Heart left ventricle (tissue), 16 donors: ENCODE data around the gene METTL4. TPM values are rescaled to one million over a fixed set of nuclear protein-coding genes. Genes with fewer than 3 reads are reported as not detected.

Experiments used
- ATAC-seq, 4 donors: fragments of 200-7000 bp; cut with Tn5 transposase; one replicate each; pipeline ENCODE4 v1.9.1; 2020 to 2022; ENCODE audit warnings: moderate library complexity in 4 of 4, mild to moderate bottlenecking in 3 of 4, moderate number of reproducible peaks in 1 of 4
- DNase-seq, 5 donors: peaks; one replicate each; pipeline ENCODE4 v3.0.0-alpha.2; 2020
- H3K27ac ChIP-seq, 12 donors: fragments of 200-600 bp; sonication (generic) in 4 of 12; one replicate each; pipeline versions ENCODE4 v1.5.0 to v1.8.0; 2016 to 2022; ENCODE audit warnings: mild to moderate bottlenecking in 2 of 12
- H3K27me3 ChIP-seq, 9 donors: fragments of 200-600 bp; sonication (generic) in 2 of 9; one replicate each; pipeline versions ENCODE4 v1.5.1 to v1.8.0; 2016 to 2022; ENCODE audit warnings: mild to moderate bottlenecking in 3 of 9
- H3K36me3 ChIP-seq, 9 donors: fragments of 200-600 bp; sonication (generic) in 2 of 9; one replicate each; pipeline versions ENCODE4 v1.5.0 to v1.8.0; 2018 to 2022; ENCODE audit warnings: mild to moderate bottlenecking in 2 of 9
- H3K4me1 ChIP-seq, 12 donors: fragments of 200-600 bp; sonication (generic) in 4 of 12; one replicate each; pipeline versions ENCODE4 v1.5.0 to v1.8.0; 2016 to 2022; ENCODE audit warnings: mild to moderate bottlenecking in 3 of 12
- H3K4me3 ChIP-seq, 12 donors: fragments of 200-600 bp; sonication (generic) in 4 of 12; one replicate each; pipeline versions ENCODE4 v1.5.0 to v1.8.0; 2017 to 2022; ENCODE audit warnings: mild to moderate bottlenecking in 9 of 12, moderate library complexity in 4 of 12
- H3K9me3 ChIP-seq, 12 donors: fragments of 200-600 bp; sonication (generic) in 4 of 12; one replicate each; pipeline versions ENCODE4 v1.5.0 to v1.8.0; 2016 to 2022; ENCODE audit warnings: mild to moderate bottlenecking in 1 of 12
- CTCF ChIP-seq, 12 donors: fragments of 200-600 bp; sonication (generic) in 4 of 12; IDR thresholded peaks; one replicate each; pipeline versions ENCODE4 v1.5.0 to v1.8.0; 2018 to 2022; ENCODE audit warnings: antibody characterized with exemption in 12 of 12, mild to moderate bottlenecking in 5 of 12
- POLR2A ChIP-seq, 2 donors: fragments of 450-650 bp; IDR thresholded peaks; one replicate each; pipeline ENCODE4 v1.6.1; 2017; ENCODE audit warnings: antibody characterized with exemption in 2 of 2, mild to moderate bottlenecking in 2 of 2, moderate library complexity in 2 of 2
- WGBS, 4 donors: extraction: QIAGEN DNeasy Blood & Tissue Kit in 2 of 4; methylation state at CpG; one replicate each; pipeline versions ENCODE4 v1.1.5 to v1.1.7; 2013 to 2018; 5-methylcytosine and 5-hydroxymethylcytosine counted together
- intact Hi-C, 10 donors: fragments of 100-400 bp; cut with DNase I; formaldehyde crosslinking; loops; one replicate each; pipeline versions ENCODE4 v1.11.1 to v1.14.2; 2022
- long read RNA-seq, 3 donors: library from polyadenylated mRNA; unstranded; transcript quantifications; one replicate each; pipeline ENCODE4 v2.0.0, GENCODE V29; 2020 to 2021
- polyA plus RNA-seq, 2 donors: library from polyadenylated mRNA; stranded (reverse); fragments of 200-250 nt; gene quantifications; one replicate each; pipeline ENCODE4 v1.2.3, GENCODE V29; 2013
- total RNA-seq, 9 donors: library from RNA; depleted of rRNA in 2 of 9; stranded (reverse); fragments of >200 nt in 2 of 9; fragmentation: NEBNext Ultra II Directional in 3 of 9; extraction: Animal tissue kit (Norgen Biotek cat#: 25700) in 3 of 9; gene quantifications; one replicate each; pipeline versions ENCODE4 v1.1.0 to v1.2.4, GENCODE V29; 2016 to 2023
- donor health status: ischemic (EF 13 %, LVEDD 7.1; RV severe dilation, severe dysfunction).
- donor health status: healthy with polysubstance abuse.
- donor health status: DM: no; HTN: yes; CAD: no.
- donor health status: DM: no; HTN: no; CAD: no.
- donor health status: ischemic (EF 25% LVEDD 6.9; RV normal size, moderate dysfunction).
- donor health status: ischemic (EF 25% LVEDD 5.7; RV mildly dilated, moderate dysfunction).
- donor health status: healthy.
- donor health status: DM: yes; HTN: yes; CAD: no.
- donor health status: ischemic (EF 35%, LVEDD 5.7; RV mildly dilated, moderate dysfunction).
- donor health status: nonischemic (EF 11% LVEDD 7.7; RV severe dilation, severe dysfunction).
- donor health status: DM: yes; HTN: yes; CAD: no.
- donor health status: PGD.
- donor health status: ischemic (EF 29% LVEDD 5.4; RV normal size, mild dysfunction).
- donor health status: nonischemic (EF 23%, LVEDD 6.1; RV moderate dilation, normal function).

Gene METTL4
- 10 to 100 TPM in 1 of 9 donors, 1 to 10 TPM in 8; 4.2 to 10.3 (median 5.8) TPM for total RNA-seq
- 1 to 10 TPM; 3.1 to 6.4 TPM for polyA plus RNA-seq
- long read RNA-seq, donor 1, partial matches to known transcripts = 1 of 4 reads
- long read RNA-seq, donor 1, other reads (novel, unspliced or antisense) = 1 of 4 reads
- long read RNA-seq, donor 2, partial matches to known transcripts = 1 of 7 reads
- long read RNA-seq, donor 2, other reads (novel, unspliced or antisense) = 2 of 7 reads
- long read RNA-seq, donor 3, partial matches to known transcripts = 1 of 2 reads
- long read RNA-seq, donor 3, other reads (novel, unspliced or antisense) = 1 of 2 reads

- ATAC-seq = peak; percentile 90 to 97 (median 94)
- peaks cover 0 to 35% (median 12%) of the 10 kb centered on the region in 12 donors for H3K4me1 ChIP-seq
- no peaks in the 10 kb centered on the region for H3K27me3 ChIP-seq
- intact Hi-C loops = loop anchor here in 7 of 10 donors (1.0 to 5.0 kb wide), 4 partner anchors 76 to 86 kb away; partner anchors contain the start of gene SMCHD1 (in 6 of the 7)
- H3K9me3 ChIP-seq = no peaks in the 10 kb centered on the region
- TF ChIP-seq CTCF (IDR thresholded peaks at IDR 0.05) (no peak), POLR2A (IDR thresholded peaks at IDR 0.05) (peak in 1 of 2 donors; percentile 57)
- peaks cover 0 to 13% (median 5%) of the 10 kb centered on the region in 9 donors for H3K36me3 ChIP-seq
- peak within 1 kb of the TSS; percentile 58 to 96 (median 76) for H3K4me3 ChIP-seq
- DNase-seq = peak; percentile 82 to 91 (median 88)
- 0 to 1% (median 0%) methylated on average over 54 to 55 of the region's 55 CpGs for WGBS, 4 donors
- H3K27ac ChIP-seq = peak within 1 kb of the TSS; percentile 93 to 98 (median 97)
Measured at GRCh38 chr18:2571200-2572170, at the start of gene METTL4, which contains the start of gene NDC80. Gene METTL4, minus strand, starts transcription at chr18:2571505. Its CDS starts 4,289 bp downstream, at chr18:2567216. Gene NDC80, plus strand, starts transcription at chr18:2571557. Its CDS starts 1,429 bp downstream, at chr18:2572986.

- TF ChIP-seq POLR2A (IDR thresholded peaks at IDR 0.05) = no peak
- TF ChIP-seq CTCF (IDR thresholded peaks at IDR 0.05) = no peak
- Histone ChIP-seq H3K27ac (no peak overlapping the region), H3K36me3 (peaks cover 0 to 22% (median 0%) of the 10 kb centered on the region in 9 donors), H3K27me3 (no peaks in the 10 kb centered on the region), H3K4me3 (no peak overlapping the region), H3K9me3 (peaks cover 0 to 8% (median 0%) of the 10 kb centered on the region in 12 donors), H3K4me1 (no peaks in the 10 kb centered on the region)
- DNase-seq (no peak), ATAC-seq (no peak)
- 94 to 97% (median 94%) methylated on average over 4 of the region's 4 CpGs for WGBS, 4 donors
- intact Hi-C loops = no loop called here
Measured at GRCh38 chr18:2618009-2618408, 46.7 kb upstream of the METTL4 start.

GRCh38 chr18:2617401-2617998 is 46.2 kb upstream of the METTL4 start:
- Histone ChIP-seq H3K27ac (no peak overlapping the region), H3K4me3 (no peak overlapping the region), H3K4me1 (no peaks in the 10 kb centered on the region), H3K36me3 (peaks cover 0 to 22% (median 0%) of the 10 kb centered on the region in 9 donors), H3K9me3 (peaks cover 0 to 8% (median 0%) of the 10 kb centered on the region in 12 donors), H3K27me3 (no peaks in the 10 kb centered on the region)
- WGBS, 4 donors = 79 to 94% (median 88%) methylated on average over 4 of the region's 4 CpGs
- TF ChIP-seq POLR2A (IDR thresholded peaks at IDR 0.05) (no peak), CTCF (IDR thresholded peaks at IDR 0.05) (no peak)
- DNase-seq (no peak), ATAC-seq (no peak)
- intact Hi-C loops = no loop called here
